Measurements from ENCODE around the gene CNST. TPM values are rescaled to one million over a fixed set of nuclear protein-coding genes. Genes with fewer than 3 reads are reported as not detected.

CNST gene
- total RNA-seq, 2 donors from 2014 or later = 28.0 to 30.4 TPM

- H3K27ac Mint-ChIP-seq = no peak overlapping the region
- peaks cover 0 to 3% of the 10 kb centered on the region in 2 donors for H3K9me3 Mint-ChIP-seq
- no peaks in the 10 kb centered on the region for H3K27me3 Mint-ChIP-seq (ENCODE audit: low read depth)
- H3K4me3 Mint-ChIP-seq = no peak overlapping the region
- ATAC-seq (replicated peaks in 1 of 2) (no peak), DNase-seq (no peak)
- H3K36me3 Mint-ChIP-seq (ENCODE audit: insufficient read depth in 2 of 2) = peaks cover 5 to 22% of the 10 kb centered on the region in 2 donors
- H3K4me1 Mint-ChIP-seq (ENCODE audit: low read depth) = no peaks in the 10 kb centered on the region
Observed at GRCh38 chr1:246642719-246643118, 76.5 kb downstream of the CNST start.

- Mint-ChIP-seq H3K9me3 (peaks cover 0 to 3% of the 10 kb centered on the region in 2 donors), H3K36me3 (ENCODE audit: insufficient read depth in 2 of 2) (peaks cover 7 to 27% of the 10 kb centered on the region in 2 donors), H3K4me1 (ENCODE audit: low read depth) (peaks cover 6% of the 10 kb centered on the region), H3K27ac (no peak overlapping the region), H3K27me3 (ENCODE audit: low read depth) (no peaks in the 10 kb centered on the region), H3K4me3 (no peak overlapping the region)
- ATAC-seq (replicated peaks in 1 of 2) (no peak), DNase-seq (no peak)
Observed at GRCh38 chr1:246647113-246647512, 80.9 kb downstream of the CNST start.

GRCh38 chr1:246647513-246647912 lies 81.3 kb downstream of the CNST start:
- Mint-ChIP-seq H3K36me3 (ENCODE audit: insufficient read depth in 2 of 2) (peaks cover 7 to 27% of the 10 kb centered on the region in 2 donors), H3K27ac (no peak overlapping the region), H3K9me3 (peaks cover 0 to 3% of the 10 kb centered on the region in 2 donors)

GRCh38 chr1:246651012-246651695 lies 84.9 kb downstream of the CNST start:
- Mint-ChIP-seq H3K4me3 (no peak overlapping the region), H3K36me3 (ENCODE audit: insufficient read depth in 2 of 2) (peaks cover 5 to 18% of the 10 kb centered on the region in 2 donors), H3K27ac (peak overlapping the region; percentile 27), H3K4me1 (ENCODE audit: low read depth) (peaks cover 6% of the 10 kb centered on the region), H3K9me3 (no peaks in the 10 kb centered on the region), H3K27me3 (ENCODE audit: low read depth) (no peaks in the 10 kb centered on the region)
- DNase-seq (no peak), ATAC-seq (replicated peaks in 1 of 2) (no peak)

More at GRCh38 chr1:246647513-246647912, 81.3 kb downstream of the CNST start:
- no peaks in the 10 kb centered on the region for H3K27me3 Mint-ChIP-seq (ENCODE audit: low read depth)
- H3K4me3 Mint-ChIP-seq = no peak overlapping the region
- no peak for DNase-seq
- no peak for ATAC-seq (replicated peaks in 1 of 2)
- peaks cover 6% of the 10 kb centered on the region for H3K4me1 Mint-ChIP-seq (ENCODE audit: low read depth)

GRCh38 chr1:246658567-246658966 lies 92.3 kb downstream of the CNST start:
- Mint-ChIP-seq H3K4me1 (ENCODE audit: low read depth) (no peaks in the 10 kb centered on the region), H3K27me3 (ENCODE audit: low read depth) (no peaks in the 10 kb centered on the region), H3K9me3 (no peaks in the 10 kb centered on the region), H3K27ac (no peak overlapping the region), H3K36me3 (ENCODE audit: insufficient read depth in 2 of 2) (peaks cover 3 to 7% of the 10 kb centered on the region in 2 donors), H3K4me3 (no peak overlapping the region)
- DNase-seq (no peak), ATAC-seq (replicated peaks in 1 of 2) (no peak)

GRCh38 chr1:246659594-246660140 lies 93.4 kb downstream of the CNST start:
- H3K9me3 Mint-ChIP-seq = no peaks in the 10 kb centered on the region
- no peaks in the 10 kb centered on the region for H3K27me3 Mint-ChIP-seq (ENCODE audit: low read depth)
- no peak overlapping the region for H3K27ac Mint-ChIP-seq
- H3K4me1 Mint-ChIP-seq (ENCODE audit: low read depth) = no peaks in the 10 kb centered on the region
- H3K4me3 Mint-ChIP-seq = no peak overlapping the region
- no peak for DNase-seq
- ATAC-seq (replicated peaks in 1 of 2) = no peak
- H3K36me3 Mint-ChIP-seq (ENCODE audit: insufficient read depth in 2 of 2) = peaks cover 0 to 1% of the 10 kb centered on the region in 2 donors

GRCh38 chr1:246661451-246661850 lies 95.2 kb downstream of the CNST start:
- Mint-ChIP-seq H3K4me1 (ENCODE audit: low read depth) (no peaks in the 10 kb centered on the region), H3K27me3 (ENCODE audit: low read depth) (no peaks in the 10 kb centered on the region), H3K27ac (peak overlapping the region; percentile 48), H3K4me3 (no peak overlapping the region), H3K36me3 (ENCODE audit: insufficient read depth in 2 of 2) (peaks cover 1 to 3% of the 10 kb centered on the region in 2 donors), H3K9me3 (no peaks in the 10 kb centered on the region)
- no peak for DNase-seq
- ATAC-seq (replicated peaks in 1 of 2) = no peak

GRCh38 chr1:246667773-246668172 lies 101.5 kb downstream of the CNST start:
- H3K9me3 Mint-ChIP-seq = no peaks in the 10 kb centered on the region
- H3K36me3 Mint-ChIP-seq (ENCODE audit: insufficient read depth in 2 of 2) = peaks cover 3 to 13% of the 10 kb centered on the region in 2 donors
- H3K4me3 Mint-ChIP-seq = no peak overlapping the region
- DNase-seq (no peak), ATAC-seq (replicated peaks in 1 of 2) (no peak)
- no peaks in the 10 kb centered on the region for H3K27me3 Mint-ChIP-seq (ENCODE audit: low read depth)
- H3K4me1 Mint-ChIP-seq (ENCODE audit: low read depth) = no peaks in the 10 kb centered on the region
- no peak overlapping the region for H3K27ac Mint-ChIP-seq

DNA sequence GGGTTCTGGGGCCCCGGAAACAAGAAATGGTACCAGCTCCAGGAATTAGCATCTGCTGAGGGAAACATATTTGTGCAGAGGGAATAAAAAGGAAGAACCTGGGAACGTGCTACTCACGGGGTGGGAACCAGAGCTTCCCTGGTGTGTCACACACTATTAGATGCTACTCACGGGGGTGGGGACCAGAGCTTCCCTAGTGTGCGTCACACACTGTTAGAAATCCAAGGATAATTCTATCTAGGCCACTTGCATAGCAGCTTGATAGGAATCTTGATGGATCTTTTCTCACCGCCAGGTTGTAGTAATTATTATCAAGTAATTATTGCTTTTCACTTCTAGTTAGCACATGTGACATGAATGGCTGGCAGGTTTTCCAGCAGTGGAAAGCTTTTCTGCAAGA lies 103.4 kb downstream of the CNST start:
- H3K36me3 Mint-ChIP-seq (ENCODE audit: insufficient read depth in 2 of 2) = peaks cover 3 to 13% of the 10 kb centered on the region in 2 donors
- no peaks in the 10 kb centered on the region for H3K9me3 Mint-ChIP-seq
- no peaks in the 10 kb centered on the region for H3K27me3 Mint-ChIP-seq (ENCODE audit: low read depth)
- ATAC-seq (replicated peaks in 1 of 2) (no peak), DNase-seq (no peak)
- H3K4me1 Mint-ChIP-seq (ENCODE audit: low read depth) = no peaks in the 10 kb centered on the region
- no peak overlapping the region for H3K27ac Mint-ChIP-seq
- no peak overlapping the region for H3K4me3 Mint-ChIP-seq

GRCh38 chr1:246674049-246674448 lies 107.8 kb downstream of the CNST start:
- Mint-ChIP-seq H3K36me3 (ENCODE audit: insufficient read depth in 2 of 2) (peaks cover 0 to 10% of the 10 kb centered on the region in 2 donors), H3K27ac (no peak overlapping the region), H3K4me3 (no peak overlapping the region), H3K9me3 (peaks cover 0 to 2% of the 10 kb centered on the region in 2 donors), H3K4me1 (ENCODE audit: low read depth) (no peaks in the 10 kb centered on the region), H3K27me3 (ENCODE audit: low read depth) (no peaks in the 10 kb centered on the region)
- ATAC-seq (replicated peaks in 1 of 2) (no peak), DNase-seq (no peak)

GRCh38 chr1:246677842-246678241 lies 111.6 kb downstream of the CNST start:
- H3K4me1 Mint-ChIP-seq (ENCODE audit: low read depth) = no peaks in the 10 kb centered on the region
- DNase-seq (no peak), ATAC-seq (replicated peaks in 1 of 2) (no peak)
- no peak overlapping the region for H3K27ac Mint-ChIP-seq
- no peak overlapping the region for H3K4me3 Mint-ChIP-seq
- H3K9me3 Mint-ChIP-seq = peaks cover 0 to 2% of the 10 kb centered on the region in 2 donors
- no peaks in the 10 kb centered on the region for H3K27me3 Mint-ChIP-seq (ENCODE audit: low read depth)
- no peaks in the 10 kb centered on the region for H3K36me3 Mint-ChIP-seq (ENCODE audit: insufficient read depth in 2 of 2)

- Mint-ChIP-seq H3K4me3 (no peak overlapping the region), H3K9me3 (peaks cover 0 to 2% of the 10 kb centered on the region in 2 donors), H3K27ac (no peak overlapping the region), H3K4me1 (ENCODE audit: low read depth) (no peaks in the 10 kb centered on the region), H3K27me3 (ENCODE audit: low read depth) (no peaks in the 10 kb centered on the region), H3K36me3 (ENCODE audit: insufficient read depth in 2 of 2) (no peaks in the 10 kb centered on the region)
- no peak for ATAC-seq (replicated peaks in 1 of 2)
- DNase-seq = no peak
Observed at GRCh38 chr1:246678816-246679793, 112.8 kb downstream of the CNST start.

DNA sequence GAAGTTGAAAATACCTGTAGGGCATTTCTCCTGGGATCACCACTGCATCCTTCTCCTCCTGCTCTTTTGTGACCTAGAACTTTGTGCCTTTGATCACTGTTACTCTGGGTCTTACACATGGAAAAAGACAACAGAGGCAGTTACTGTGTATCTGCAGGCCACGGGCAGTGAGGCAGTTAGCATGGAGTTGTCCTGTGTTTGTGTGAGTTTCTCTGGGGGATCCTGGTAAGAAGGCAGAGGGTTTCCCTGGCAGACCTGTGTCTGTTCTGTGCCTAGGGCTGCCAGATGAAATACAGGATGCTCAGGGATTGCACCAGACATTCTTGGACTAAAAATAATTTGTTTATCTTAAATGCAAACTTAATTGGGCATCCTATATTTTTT lies 113.5 kb downstream of the CNST start:
- Mint-ChIP-seq H3K4me3 (no peak overlapping the region), H3K27ac (no peak overlapping the region), H3K36me3 (ENCODE audit: insufficient read depth in 2 of 2) (no peaks in the 10 kb centered on the region), H3K9me3 (peaks cover 0 to 2% of the 10 kb centered on the region in 2 donors), H3K27me3 (ENCODE audit: low read depth) (no peaks in the 10 kb centered on the region), H3K4me1 (ENCODE audit: low read depth) (no peaks in the 10 kb centered on the region)
- DNase-seq (no peak), ATAC-seq (replicated peaks in 1 of 2) (no peak)
